DND-41 (cell line): ENCODE results near the gene XNDC1N.

Experiments
- EZH2 ChIP-seq: IDR thresholded peaks from 3 replicates; pipeline ENCODE4 v1.6.1; 2012; ENCODE audit warnings: borderline replicate concordance, low read depth, mild to moderate bottlenecking, moderate library complexity, low read length, inconsistent platforms; ENCODE audit not compliant: severe bottlenecking
- TF ChIP-seq, protein P1 (sequence below): IDR thresholded peaks from 2 replicates; pipeline ENCODE4 v1.5.1; 2012; ENCODE audit warnings: borderline replicate concordance, low read length, moderate library complexity, mild to moderate bottlenecking; ENCODE audit not compliant: poor library complexity, severe bottlenecking; ENCODE audit errors: extremely low read depth

DNA sequence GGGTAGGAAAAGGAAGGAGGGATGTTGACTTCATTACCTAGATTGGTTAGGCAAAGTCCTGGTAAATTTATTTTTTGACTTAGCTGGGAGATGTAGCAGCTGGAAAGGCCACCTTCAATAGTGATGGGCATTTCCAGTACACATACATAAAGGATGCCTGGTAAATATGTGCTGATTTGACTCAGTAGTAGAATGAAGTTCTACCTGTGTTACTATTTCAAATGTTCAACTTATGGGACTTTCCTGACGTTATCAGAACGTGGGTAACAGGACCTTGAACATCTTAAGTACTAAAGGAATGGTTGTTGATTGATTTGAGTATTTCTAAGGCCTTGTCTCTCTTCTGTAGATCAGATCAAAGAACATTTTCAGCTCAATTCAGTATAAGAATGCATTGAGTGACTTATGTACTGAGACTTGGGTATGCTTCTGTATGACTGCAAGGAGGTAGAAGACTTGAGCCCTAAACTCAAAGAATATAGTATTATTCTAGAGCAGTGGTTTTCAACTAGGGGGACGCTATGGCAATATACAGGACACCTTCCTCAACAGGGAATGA is 27.6 kb upstream of the XNDC1N start:
- TF ChIP-seq, protein P1, sequence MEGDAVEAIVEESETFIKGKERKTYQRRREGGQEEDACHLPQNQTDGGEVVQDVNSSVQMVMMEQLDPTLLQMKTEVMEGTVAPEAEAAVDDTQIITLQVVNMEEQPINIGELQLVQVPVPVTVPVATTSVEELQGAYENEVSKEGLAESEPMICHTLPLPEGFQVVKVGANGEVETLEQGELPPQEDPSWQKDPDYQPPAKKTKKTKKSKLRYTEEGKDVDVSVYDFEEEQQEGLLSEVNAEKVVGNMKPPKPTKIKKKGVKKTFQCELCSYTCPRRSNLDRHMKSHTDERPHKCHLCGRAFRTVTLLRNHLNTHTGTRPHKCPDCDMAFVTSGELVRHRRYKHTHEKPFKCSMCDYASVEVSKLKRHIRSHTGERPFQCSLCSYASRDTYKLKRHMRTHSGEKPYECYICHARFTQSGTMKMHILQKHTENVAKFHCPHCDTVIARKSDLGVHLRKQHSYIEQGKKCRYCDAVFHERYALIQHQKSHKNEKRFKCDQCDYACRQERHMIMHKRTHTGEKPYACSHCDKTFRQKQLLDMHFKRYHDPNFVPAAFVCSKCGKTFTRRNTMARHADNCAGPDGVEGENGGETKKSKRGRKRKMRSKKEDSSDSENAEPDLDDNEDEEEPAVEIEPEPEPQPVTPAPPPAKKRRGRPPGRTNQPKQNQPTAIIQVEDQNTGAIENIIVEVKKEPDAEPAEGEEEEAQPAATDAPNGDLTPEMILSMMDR: no peak
- no peak for TF ChIP-seq EZH2
